ENCODE measurements around the gene GABPB1.

GABPB1 gene

DNA sequence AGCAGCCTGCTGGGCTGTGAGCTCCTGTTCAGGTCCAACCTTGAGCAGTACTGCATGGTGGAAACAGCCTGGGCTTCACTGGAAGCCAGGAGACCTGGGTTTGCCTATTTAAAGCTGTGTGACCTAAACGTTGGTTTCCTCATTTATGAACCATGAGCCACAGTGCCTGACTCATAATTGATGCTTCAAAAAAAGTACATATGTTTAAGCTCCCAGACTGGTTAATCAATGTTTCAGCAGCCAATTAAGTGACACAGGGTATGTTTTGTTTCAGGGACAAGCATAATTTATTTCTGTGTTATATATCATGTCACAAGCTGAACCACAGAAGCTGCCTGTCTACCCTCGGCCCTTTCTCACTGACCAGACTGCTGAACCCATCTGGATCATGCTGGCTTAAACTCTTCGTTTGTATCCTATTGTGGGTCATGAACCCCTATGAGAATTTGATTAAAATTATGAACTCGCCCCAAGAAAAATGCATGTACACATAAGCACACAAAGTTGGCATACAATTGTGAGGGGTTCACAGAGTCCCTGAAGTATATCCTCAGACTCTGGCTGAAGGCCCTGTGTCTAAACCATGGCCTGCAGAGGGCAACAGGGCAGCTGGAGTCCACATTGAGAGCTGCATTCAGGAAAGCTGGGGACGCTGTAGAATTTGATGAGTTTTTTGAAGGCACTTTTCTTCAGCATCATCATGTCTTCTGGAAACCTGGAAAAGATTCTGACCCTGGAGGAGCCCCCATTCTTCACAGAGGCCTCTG, 113.1 kb downstream of the GABPB1 start:
- DNase-seq (ENCODE audit: low spot score), result no peak

DNA sequence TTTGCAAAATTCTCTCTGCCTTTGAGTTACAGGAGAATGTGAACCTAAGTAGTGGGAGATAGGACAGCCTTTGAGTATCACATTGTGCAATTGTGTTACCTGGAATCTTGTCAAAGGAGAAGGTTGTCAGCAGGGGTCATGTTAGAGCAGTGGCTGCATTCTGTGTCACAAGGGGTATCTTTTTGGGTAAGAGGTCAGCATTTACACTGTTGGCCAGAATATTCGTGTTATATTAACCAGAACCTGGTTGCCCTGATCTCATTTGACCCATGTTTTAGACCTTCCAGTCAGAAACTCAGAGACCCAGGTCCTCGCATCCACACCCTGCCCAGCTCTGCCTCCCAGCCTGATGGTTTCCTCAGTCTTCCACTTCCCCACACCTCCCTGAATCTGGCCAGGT, 116.7 kb downstream of the GABPB1 start:
- DNase-seq (ENCODE audit: low spot score), result no peak

DNA sequence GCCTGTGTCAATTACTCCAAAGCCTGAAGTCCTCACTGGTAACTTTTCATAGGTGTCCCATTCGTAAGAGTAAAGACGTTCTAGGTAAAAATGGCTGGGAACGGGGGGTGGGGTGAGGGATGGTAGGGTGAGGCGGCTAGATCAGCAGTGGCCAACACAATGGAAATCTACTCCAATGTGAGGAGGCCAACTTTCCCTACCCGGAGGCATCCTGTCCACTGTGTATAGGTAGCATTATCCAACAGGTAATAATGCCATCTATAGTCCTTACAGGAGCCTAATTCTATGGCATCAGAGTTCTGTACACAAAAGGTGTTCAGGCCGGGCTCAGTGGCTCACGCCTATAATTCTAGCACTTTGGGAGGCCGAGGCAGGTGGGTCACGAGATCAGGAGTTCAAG, 118.6 kb downstream of the GABPB1 start:
- DNase-seq (ENCODE audit: low spot score), result no peak

DNA sequence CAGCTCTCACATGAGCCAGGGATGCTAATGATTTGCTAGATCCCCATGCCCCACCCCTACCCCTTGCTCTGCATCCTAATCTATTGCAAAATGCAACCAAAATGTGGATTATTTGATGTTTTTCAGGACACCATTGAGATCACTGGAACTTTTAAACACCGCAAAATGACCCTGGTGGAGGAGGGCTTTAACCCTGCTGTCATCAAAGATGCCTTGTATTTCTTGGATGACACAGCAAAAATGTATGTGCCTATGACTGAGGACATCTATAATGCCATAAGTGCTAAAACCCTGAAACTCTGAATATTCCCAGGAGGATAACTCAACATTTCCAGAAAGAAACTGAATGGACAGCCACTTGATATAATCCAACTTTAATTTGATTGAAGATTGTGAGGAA, 119.2 kb downstream of the GABPB1 start:
- no peak for DNase-seq (ENCODE audit: low spot score)

DNA sequence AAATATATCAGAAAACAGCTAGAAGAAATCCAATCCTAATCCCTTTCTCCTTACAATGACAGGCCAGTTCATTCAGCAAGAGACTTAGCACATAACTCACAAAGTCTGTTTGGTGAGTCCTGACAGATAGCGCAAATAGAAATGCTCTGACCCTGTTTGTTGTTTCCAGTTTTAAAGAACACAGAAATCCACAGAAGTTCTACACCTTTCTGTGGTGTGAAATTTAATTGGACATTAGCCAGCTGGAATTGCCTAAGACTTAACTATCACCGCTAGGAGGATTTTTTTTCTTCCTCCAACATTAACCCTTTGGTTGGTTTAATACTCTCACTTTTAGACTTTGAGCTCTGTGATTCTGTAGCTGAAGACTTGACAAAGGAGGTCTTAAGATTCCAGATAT, 120.2 kb downstream of the GABPB1 start:
- no peak for DNase-seq (ENCODE audit: low spot score)

DNA sequence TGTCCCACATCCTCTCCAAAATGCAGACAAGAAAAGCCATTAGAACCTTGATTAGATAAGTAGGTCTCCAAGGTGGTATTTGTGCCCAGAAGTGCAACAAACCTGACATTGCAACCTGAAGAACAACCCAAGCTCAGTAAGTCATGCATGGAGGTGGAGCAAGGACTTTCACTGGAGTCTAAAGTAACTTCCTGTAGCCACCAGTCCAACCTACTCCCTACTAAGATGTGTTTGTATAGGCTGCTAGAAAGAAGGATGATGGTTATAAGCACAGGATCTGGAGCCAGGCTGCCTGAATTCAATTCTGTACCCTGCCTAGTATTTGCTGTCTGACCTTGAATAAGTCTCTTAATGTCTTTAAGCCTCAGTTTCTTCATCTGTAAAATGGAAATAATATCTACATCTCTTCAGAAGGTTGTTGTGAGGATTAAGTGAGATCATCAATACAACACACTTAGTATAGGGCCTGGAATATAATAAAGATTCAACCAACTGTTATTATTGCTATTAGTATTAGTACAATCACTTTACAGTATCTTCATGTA, 121.7 kb downstream of the GABPB1 start:
- DNase-seq (ENCODE audit: low spot score), result no peak

DNA sequence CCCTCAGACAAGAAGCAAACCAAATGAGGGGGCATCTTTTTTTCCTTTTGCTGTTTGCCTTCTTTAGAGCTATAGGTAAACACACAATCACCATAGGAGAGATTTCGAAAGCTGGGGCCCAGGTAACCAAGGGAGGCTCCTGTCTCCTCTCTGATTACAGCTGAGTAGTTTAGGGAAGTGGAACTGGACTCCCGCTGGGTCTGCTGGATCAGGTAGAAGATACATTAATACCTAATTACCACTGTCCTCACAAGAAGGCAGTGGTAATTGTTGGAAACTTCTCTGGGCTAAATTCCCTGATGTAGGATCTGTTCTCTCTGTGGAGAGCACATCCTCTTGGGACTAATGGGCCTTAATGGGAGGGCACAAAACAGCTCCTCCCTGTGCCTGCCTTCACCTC, 122.2 kb downstream of the GABPB1 start:
- no peak for DNase-seq (ENCODE audit: low spot score)

DNA sequence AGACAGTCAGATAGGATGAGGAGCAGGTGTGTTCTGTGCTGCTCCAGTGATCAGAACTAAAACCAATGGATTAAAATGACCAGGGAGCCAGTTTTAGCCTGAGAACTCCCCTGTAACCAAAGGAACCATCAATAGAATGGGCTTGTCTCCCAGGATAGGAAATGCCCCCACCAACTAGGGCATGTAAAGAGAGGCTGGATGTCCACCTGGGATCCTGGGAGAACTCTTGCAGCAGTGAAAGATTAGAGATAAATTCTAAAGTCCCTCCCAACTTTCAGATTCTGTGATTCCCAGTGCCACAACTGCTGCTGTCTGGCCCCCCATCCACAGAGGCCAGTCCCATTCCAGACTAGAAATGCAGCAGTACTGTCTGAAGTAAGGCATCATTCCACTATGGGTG, 123.2 kb downstream of the GABPB1 start:
- no peak for DNase-seq (ENCODE audit: low spot score)

DNA sequence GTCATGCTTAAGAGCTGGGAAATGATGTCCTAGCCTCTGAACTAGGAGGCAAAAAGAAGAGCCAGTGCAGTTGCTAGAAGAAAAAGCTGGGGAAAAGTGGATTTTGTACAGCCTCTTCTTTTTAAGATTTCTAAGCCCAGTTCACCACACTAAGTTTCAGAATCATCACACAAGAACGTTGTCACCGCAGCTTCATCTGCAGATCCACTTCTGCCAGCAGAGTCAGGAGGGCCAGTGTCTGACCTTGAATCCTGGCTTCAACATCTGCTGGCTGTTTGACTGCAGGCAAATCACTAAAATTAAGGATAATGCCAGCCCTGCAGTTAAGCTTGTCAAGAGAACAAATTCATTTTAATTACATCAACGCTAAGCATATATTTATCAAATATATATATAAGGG, 125.7 kb downstream of the GABPB1 start:
- DNase-seq (ENCODE audit: low spot score), result no peak

DNA sequence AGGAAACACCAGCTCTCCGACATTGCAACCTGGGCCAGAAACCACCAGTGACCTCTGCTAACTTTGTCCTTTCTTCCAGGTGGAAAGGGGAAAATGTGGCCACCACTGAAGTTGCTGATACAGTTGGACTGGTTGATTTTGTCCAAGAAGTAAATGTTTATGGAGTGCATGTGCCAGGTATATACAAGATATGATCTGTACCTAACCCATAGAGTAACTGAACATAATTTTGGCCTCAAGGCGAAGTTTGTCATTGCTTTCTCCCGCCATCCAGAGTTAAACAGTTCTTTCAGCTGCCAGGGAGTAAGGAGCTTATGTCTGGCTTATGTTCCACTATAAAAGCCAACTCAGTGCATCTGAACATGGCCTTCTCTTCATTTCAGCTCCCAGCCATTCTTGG, 126.1 kb downstream of the GABPB1 start:
- DNase-seq (ENCODE audit: low spot score), result no peak

DNA sequence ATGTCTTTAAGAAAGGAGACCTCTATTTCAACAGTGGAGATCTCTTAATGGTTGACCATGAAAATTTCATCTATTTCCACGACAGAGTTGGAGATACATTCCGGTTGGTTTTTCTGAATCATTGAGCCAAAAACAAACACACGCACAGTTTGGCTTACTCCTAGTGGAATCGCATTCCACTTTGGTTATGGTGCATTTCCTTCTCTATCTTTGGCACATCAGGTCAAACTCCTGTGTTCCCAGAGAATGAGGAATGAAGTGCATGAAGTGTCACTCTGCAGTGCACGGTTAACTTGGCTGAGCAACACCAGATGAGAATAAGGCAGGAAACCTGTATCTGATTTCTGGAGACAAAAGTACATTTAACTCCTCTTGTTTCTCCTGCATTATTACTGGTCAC, 127.9 kb downstream of the GABPB1 start:
- no peak for DNase-seq (ENCODE audit: low spot score)

DNA sequence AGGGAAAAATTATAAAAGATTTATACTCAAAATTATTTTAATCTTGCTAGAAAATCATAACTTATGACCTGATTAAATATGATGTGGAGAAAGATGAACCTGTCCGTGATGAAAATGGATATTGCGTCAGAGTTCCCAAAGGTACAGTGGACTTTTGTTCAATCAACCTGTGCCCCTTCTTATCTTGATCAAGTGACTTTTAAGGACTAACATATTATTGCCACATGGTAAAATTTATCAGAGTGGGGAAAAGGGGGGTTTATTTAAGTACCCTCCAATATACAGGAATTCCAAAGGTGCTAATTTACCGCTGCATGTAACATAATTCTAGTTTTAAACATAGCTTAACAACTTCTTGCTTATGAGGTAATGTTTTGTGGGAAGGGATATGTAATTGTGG, 129.1 kb downstream of the GABPB1 start:
- DNase-seq (ENCODE audit: low spot score), result no peak
